Astrocyte (in vitro differentiated cells and primary cell): ENCODE data around the gene HS6ST1. TPM values are rescaled to one million over a fixed set of nuclear protein-coding genes. Genes with fewer than 3 reads are reported as not detected.

Experiments
- DNase-seq: peaks from one replicate; pipeline ENCODE4 v3.0.0-alpha.2; 2010; ENCODE audit warnings: low read depth
- FAIRE-seq: peaks from 2 replicates; lab custom pipeline; 2011; peaks lifted over from hg19 to GRCh38; lab: Jason Lieb, UNC
- H2AFZ ChIP-seq: 2 replicates; pipeline ENCODE4 v1.6.0; 2012; ENCODE audit warnings: low read depth, low read length, inconsistent platforms
- H3K27ac ChIP-seq: 2 replicates; pipeline ENCODE4 v1.5.1; 2011; ENCODE audit warnings: low read depth, low read length, inconsistent platforms
- H3K27me3 ChIP-seq: 2 replicates; pipeline ENCODE4 v1.6.0; 2011; ENCODE audit warnings: low read length, inconsistent platforms; ENCODE audit not compliant: insufficient read depth
- H3K36me3 ChIP-seq: 2 replicates; pipeline ENCODE4 v1.5.1; 2011; ENCODE audit warnings: low read length, inconsistent platforms; ENCODE audit not compliant: insufficient read depth
- H3K4me1 ChIP-seq: 2 replicates; pipeline ENCODE4 v1.5.1; 2011; ENCODE audit warnings: low read length, inconsistent platforms; ENCODE audit not compliant: insufficient read depth
- H3K4me2 ChIP-seq: 2 replicates; pipeline ENCODE4 v1.6.0; 2012; ENCODE audit warnings: low read length, inconsistent platforms
- H3K4me3 ChIP-seq: 2 replicates; pipeline ENCODE4 v1.5.1; 2011; ENCODE audit warnings: low read depth, mild to moderate bottlenecking, low read length, inconsistent platforms; ENCODE audit not compliant: insufficient read depth
- H3K79me2 ChIP-seq: 2 replicates; pipeline ENCODE4 v1.6.0; 2012; ENCODE audit warnings: mild to moderate bottlenecking, low read length, inconsistent platforms; ENCODE audit not compliant: insufficient read depth
- H3K9ac ChIP-seq: 2 replicates; pipeline ENCODE4 v1.6.0; 2012; ENCODE audit warnings: mild to moderate bottlenecking, low read length, inconsistent platforms
- H3K9me3 ChIP-seq: 2 replicates; pipeline ENCODE4 v1.5.1; 2012; ENCODE audit warnings: low read depth, mild to moderate bottlenecking, low read length, inconsistent platforms; ENCODE audit not compliant: insufficient read depth
- H4K20me1 ChIP-seq: 2 replicates; pipeline ENCODE4 v1.6.0; 2012; ENCODE audit warnings: low read length, inconsistent platforms; ENCODE audit not compliant: insufficient read depth
- H3K27ac Mint-ChIP-seq: one replicate; pipeline ENCODE4 v1.8.0; 2021; ENCODE audit warnings: mild to moderate bottlenecking, mixed read lengths; ENCODE audit not compliant: unreplicated experiment
- H3K27me3 Mint-ChIP-seq: one replicate; pipeline ENCODE4 v1.8.0; 2021; ENCODE audit warnings: low read depth, mixed read lengths; ENCODE audit not compliant: unreplicated experiment
- H3K36me3 Mint-ChIP-seq: one replicate; pipeline ENCODE4 v1.8.0; 2021; ENCODE audit warnings: low read depth, mixed read lengths; ENCODE audit not compliant: unreplicated experiment
- H3K4me1 Mint-ChIP-seq: one replicate; pipeline ENCODE4 v1.8.0; 2021; ENCODE audit warnings: low read depth, mixed read lengths; ENCODE audit not compliant: unreplicated experiment
- H3K4me3 Mint-ChIP-seq: one replicate; pipeline ENCODE4 v1.8.0; 2021; ENCODE audit warnings: mild to moderate bottlenecking, moderate library complexity, mixed read lengths; ENCODE audit not compliant: unreplicated experiment
- H3K9me3 Mint-ChIP-seq: one replicate; pipeline ENCODE4 v1.8.0; 2021; ENCODE audit warnings: mild to moderate bottlenecking, mixed read lengths; ENCODE audit not compliant: unreplicated experiment
- EZH2 ChIP-seq: IDR thresholded peaks from 2 replicates; pipeline ENCODE4 v1.6.1; 2012; ENCODE audit warnings: mild to moderate bottlenecking, low read length, inconsistent platforms; ENCODE audit not compliant: insufficient read depth
- total RNA-seq: library from RNA; stranded (reverse); gene quantifications from 2 replicates; pipeline ENCODE4 v1.2.1, GENCODE V29; 2021
- TF ChIP-seq, protein P1 (sequence below): IDR thresholded peaks from 2 replicates; pipeline ENCODE4 v1.5.1; 2011; ENCODE audit warnings: low read depth, mild to moderate bottlenecking, inconsistent platforms, low read length, moderate library complexity; ENCODE audit not compliant: insufficient read depth

HS6ST1 gene
- total RNA-seq, 1 donor from 2014 or later, result 20.5 TPM

GRCh38 chr2:128357506-128358370, 39.1 kb upstream of the HS6ST1 start:
- H3K9ac ChIP-seq, result no peak overlapping the region
- H3K79me2 ChIP-seq, result no peaks in the 10 kb centered on the region
- H3K27ac ChIP-seq, result no peak overlapping the region
- Mint-ChIP-seq H3K4me1 (peaks cover 19% of the 10 kb centered on the region), H3K27me3 (peaks cover 3% of the 10 kb centered on the region), H3K4me3 (no peak overlapping the region), H3K36me3 (peaks cover 1% of the 10 kb centered on the region), H3K9me3 (peaks cover 11% of the 10 kb centered on the region), H3K27ac (no peak overlapping the region)
- no peak for TF ChIP-seq EZH2
- TF ChIP-seq, protein P1, sequence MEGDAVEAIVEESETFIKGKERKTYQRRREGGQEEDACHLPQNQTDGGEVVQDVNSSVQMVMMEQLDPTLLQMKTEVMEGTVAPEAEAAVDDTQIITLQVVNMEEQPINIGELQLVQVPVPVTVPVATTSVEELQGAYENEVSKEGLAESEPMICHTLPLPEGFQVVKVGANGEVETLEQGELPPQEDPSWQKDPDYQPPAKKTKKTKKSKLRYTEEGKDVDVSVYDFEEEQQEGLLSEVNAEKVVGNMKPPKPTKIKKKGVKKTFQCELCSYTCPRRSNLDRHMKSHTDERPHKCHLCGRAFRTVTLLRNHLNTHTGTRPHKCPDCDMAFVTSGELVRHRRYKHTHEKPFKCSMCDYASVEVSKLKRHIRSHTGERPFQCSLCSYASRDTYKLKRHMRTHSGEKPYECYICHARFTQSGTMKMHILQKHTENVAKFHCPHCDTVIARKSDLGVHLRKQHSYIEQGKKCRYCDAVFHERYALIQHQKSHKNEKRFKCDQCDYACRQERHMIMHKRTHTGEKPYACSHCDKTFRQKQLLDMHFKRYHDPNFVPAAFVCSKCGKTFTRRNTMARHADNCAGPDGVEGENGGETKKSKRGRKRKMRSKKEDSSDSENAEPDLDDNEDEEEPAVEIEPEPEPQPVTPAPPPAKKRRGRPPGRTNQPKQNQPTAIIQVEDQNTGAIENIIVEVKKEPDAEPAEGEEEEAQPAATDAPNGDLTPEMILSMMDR, result no peak
- no peak for DNase-seq
- H2AFZ ChIP-seq, result no peak overlapping the region
- no peaks in the 10 kb centered on the region for H4K20me1 ChIP-seq
- no peak overlapping the region for H3K4me2 ChIP-seq
- H3K4me1 ChIP-seq, result peaks cover 10% of the 10 kb centered on the region
- H3K4me3 ChIP-seq, result no peak overlapping the region
- no peak for FAIRE-seq
- no peaks in the 10 kb centered on the region for H3K27me3 ChIP-seq
- H3K9me3 ChIP-seq, result no peaks in the 10 kb centered on the region
- no peaks in the 10 kb centered on the region for H3K36me3 ChIP-seq

DNA sequence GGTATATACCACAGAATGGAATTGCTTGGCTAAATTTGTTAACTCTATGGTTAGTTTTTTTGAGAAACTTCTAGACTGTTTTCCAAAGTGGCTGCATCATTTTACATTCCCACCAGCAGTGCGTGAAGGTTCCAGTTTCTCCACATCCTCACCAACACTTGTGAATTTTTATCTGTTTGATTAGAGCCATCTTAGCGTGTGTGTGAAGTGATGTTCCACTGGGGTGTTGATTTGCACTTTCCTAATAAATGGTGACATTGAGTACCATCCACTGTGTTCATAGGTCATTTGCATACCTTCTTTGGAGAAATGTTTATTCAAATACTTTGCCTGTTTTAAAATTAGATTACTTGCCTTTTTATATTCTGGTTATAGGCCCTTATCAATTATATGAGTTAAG, 37.5 kb upstream of the HS6ST1 start:
- Histone ChIP-seq H4K20me1 (no peaks in the 10 kb centered on the region), H3K9ac (no peak overlapping the region), H3K9me3 (peaks cover 3% of the 10 kb centered on the region), H3K36me3 (no peaks in the 10 kb centered on the region), H3K79me2 (no peaks in the 10 kb centered on the region), H3K27me3 (no peaks in the 10 kb centered on the region), H3K27ac (no peak overlapping the region), H3K4me3 (no peak overlapping the region), H2AFZ (no peak overlapping the region), H3K4me1 (no peaks in the 10 kb centered on the region), H3K4me2 (no peak overlapping the region)
- Mint-ChIP-seq H3K36me3 (peaks cover 1% of the 10 kb centered on the region), H3K27me3 (peaks cover 3% of the 10 kb centered on the region), H3K4me3 (no peak overlapping the region), H3K4me1 (peaks cover 3% of the 10 kb centered on the region), H3K27ac (no peak overlapping the region), H3K9me3 (peaks cover 11% of the 10 kb centered on the region)
- TF ChIP-seq EZH2, result no peak
- TF ChIP-seq, protein P1, result no peak
- DNase-seq (no peak), FAIRE-seq (no peak)
